Fibroblast of skin of back (primary cell): Measurements from ENCODE around the gene SEMA3C.

Experiments
- DNase-seq: peaks from one replicate; pipeline ENCODE4 v3.0.0-alpha.2; 2013

The SEMA3C gene

DNA sequence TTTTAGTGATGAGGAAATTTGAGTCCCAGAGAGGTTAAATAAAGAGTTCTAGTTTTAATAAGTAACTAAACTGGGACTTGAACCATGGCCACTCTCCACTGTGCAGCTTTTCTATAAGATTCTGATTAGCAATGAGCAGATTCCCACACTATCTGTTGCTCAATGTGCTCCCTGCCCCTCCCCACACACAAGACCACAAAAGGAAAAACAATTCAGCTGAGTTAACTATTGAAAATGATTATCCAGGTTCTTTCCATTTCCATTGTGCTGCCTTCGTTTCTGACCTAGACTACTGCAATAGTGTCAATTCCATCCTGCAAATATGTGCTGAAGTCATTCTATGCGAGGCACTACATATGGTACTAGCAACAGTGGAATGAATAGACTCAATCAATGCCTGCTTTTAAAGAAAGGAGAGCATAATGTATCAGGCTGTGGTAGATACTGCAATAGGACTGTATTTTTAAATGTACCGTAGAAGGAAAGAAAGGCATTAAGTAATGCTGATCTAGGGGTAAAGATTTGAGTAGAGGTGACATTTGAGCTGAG lies 97.0 kb downstream of the SEMA3C start:
- DNase-seq, result no peak

DNA sequence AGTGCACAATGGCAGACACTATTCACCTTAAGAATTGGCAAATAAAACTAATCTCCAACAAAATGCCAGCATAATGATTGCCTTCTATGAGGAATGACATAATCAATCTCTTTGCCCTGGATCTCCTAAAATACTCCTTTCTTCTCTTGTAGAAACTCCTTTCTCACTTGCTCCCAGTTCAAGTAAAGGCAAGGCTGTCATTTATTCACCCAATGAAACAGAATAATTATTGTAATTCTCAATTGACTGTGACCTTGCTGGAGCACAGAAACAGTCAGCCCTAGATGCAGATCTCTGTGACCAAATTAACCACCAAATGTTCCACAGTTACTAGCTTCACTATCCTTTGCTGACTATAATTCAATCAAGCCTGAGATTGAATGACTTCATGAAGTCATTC lies 99.3 kb downstream of the SEMA3C start:
- DNase-seq, result no peak

DNA sequence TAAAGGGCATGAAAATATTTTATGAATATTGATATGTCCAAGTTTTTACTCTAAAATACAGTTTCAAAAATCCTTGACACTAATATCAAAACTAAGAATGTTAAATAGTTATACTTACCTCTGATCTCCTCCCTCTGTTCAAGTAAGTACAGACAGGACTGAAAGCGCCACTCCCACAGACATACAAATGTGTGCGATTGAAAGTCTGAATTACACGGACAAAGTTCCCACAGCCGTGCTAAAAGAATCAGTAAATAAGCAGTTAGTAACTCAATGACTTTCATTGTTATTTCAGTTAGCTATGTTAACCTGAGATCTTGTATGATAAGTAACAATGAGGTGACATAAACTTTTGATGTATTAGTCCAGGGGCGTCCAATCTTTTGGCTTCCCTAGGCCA lies 100.7 kb downstream of the SEMA3C start:
- no peak for DNase-seq

DNA sequence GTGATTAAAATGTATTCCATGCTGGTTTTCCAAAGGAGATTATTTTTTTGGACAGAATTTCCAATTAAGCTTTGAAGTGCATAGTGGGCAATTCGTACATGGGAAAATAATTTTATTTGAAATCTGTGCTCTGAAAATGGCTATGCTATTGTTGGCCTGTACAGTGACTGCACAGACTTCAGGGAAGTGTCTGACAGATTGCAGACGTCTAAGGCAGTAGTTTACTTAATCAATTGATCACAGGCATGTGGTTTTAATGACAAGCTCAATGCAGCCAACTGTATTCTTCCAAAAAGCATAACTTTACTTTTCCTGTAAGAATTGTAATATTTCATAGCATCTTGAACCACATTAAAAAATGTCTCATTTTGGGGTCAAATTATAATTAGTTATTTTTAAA lies 102.0 kb downstream of the SEMA3C start:
- no peak for DNase-seq

DNA sequence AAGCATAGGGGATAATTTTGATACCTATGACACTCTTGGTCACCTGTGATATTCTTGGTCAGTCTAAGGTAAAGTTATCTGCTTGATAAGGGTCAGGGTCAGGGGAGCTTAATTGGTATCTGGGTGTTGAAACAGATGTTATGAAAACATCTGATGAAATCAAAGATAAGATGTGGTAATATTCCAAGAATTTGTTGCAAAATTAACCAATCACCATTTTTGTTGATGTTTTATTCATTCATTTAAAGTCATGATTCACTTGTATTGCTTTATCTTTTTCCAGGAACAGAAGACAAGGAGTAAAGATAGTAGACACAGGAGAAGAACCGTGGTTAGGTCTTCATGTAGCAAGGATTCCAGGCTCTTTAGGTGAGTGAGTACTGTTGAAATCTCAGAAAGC lies 103.1 kb downstream of the SEMA3C start:
- no peak for DNase-seq

GRCh38 chr7:80809545-80809944 lies 109.3 kb downstream of the SEMA3C start:
- DNase-seq, result no peak

GRCh38 chr7:80807166-80807900 lies 111.5 kb downstream of the SEMA3C start:
- peak; percentile 7 for DNase-seq

GRCh38 chr7:80806663-80807062 lies 112.2 kb downstream of the SEMA3C start:
- no peak for DNase-seq

DNA sequence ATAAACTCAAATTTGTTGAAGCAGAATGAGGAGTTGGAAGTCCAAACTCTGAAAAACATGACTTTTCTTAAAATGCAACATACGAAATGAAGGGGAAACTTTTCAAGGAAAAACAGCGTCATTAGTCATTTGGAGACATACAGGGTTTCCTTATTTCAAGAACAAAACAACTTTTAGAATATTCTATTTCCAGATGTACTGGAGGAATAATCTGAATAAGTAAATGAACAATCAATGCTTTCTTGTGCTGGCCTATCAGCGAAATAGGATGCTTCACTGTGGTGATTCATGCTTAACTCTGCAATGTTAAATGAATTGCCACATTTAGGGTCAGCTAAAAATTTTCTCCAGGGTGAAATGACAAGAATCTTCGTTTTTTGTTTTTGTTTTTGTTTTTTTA lies 114.3 kb downstream of the SEMA3C start:
- no peak for DNase-seq

DNA sequence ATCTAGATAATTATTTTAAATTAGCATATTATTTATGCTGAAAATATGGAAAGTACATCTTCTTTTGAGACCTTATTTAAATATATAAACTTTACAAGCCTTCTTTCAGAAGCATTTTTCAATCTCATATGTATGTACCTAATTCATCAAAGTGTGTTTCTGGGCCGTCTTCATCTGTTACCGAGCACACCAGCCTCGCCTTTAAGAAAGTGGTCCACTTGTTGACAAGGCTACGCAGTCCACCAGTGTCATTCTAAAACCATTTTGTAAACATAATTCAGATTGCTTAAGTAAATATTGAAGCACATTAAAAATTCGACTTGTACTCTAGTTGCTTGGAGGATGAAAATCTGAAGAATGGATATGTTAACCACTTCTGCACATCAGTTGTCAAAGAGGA lies 116.3 kb downstream of the SEMA3C start:
- DNase-seq, result no peak

- DNase-seq, result no peak
Measured at GRCh38 chr7:80794631-80795573, 123.9 kb downstream of the SEMA3C start.

DNA sequence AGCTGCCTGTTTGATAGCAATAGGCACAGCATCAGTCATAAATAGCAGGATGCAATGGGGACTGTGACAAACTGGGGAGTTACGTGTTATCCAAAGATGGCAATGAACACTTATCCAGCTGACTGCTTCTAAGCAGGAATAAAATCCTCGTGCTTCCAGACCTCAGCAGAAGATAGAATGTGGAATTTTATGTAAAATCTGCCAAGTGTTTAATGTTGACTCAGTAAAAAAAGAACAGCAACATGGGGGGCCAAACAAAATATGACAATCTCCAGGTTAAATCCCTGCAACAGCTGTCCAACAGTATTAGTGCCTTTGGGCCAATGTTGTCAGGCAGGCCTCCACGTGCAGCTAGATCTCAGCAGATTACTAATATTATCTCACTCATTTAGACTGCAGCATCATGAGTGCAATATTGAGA lies 127.3 kb downstream of the SEMA3C start:
- DNase-seq, result no peak

GRCh38 chr7:80790877-80791276 lies 128.0 kb downstream of the SEMA3C start:
- no peak for DNase-seq

GRCh38 chr7:80787721-80788120 lies 131.1 kb downstream of the SEMA3C start:
- DNase-seq, result no peak

GRCh38 chr7:80785961-80786536 lies 132.8 kb downstream of the SEMA3C start:
- DNase-seq, result peak; percentile 88

DNA sequence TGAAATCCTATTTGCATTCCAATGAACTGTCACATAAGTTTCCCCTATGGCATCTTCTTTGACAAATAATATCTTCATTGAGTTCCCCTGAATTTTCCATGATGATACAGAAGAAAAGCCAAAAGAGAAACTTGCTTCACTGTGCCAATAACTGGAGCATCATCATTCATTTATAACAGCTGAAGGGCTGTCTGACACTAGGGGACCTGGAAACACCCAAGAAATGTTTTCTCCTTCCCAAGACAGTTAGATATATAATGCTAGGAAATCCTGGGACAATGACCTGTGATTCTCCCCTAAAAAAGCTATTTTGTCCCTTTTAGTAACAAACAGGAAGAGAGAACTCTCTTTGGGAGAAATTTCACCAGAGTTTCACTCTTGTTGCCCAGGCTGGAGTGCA lies 133.6 kb downstream of the SEMA3C start:
- DNase-seq, result no peak

DNA sequence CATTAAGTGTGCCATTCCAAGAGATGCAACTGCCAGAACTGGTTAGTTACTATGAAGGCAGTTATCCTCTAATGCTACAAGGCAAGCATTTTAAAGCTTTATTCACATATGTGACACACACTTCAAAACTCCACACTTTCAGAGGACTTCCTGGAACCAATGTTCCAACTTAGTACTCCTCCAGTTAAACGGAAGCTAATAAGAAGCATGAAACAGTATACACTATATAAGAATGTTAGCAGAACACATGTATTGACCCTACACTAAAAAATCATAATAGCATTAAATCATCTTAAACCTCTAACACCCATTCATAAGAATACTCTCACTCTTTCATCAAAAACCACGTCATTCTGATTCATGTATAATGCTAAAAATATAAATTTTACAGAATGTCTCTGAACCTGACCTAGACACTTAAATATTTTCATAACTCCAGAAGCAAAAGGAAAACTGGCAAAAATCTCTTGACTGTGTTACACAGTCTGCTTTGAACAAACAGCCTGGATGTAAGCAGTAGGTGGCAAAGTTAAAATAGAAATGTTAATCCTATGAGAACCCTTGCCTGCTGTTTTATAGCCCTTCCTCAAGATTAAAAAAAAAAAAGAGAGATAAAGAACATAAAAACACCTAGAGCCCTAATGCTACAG lies 135.0 kb downstream of the SEMA3C start:
- peak; percentile 78 for DNase-seq

- no peak for DNase-seq
Measured at GRCh38 chr7:80783186-80783677, 135.6 kb downstream of the SEMA3C start.

GRCh38 chr7:80781561-80781979 lies 137.3 kb downstream of the SEMA3C start:
- peak; percentile 76 for DNase-seq

- DNase-seq, result no peak
Measured at GRCh38 chr7:80781146-80781545, 137.7 kb downstream of the SEMA3C start.

GRCh38 chr7:80779456-80779855 lies 139.4 kb downstream of the SEMA3C start:
- DNase-seq, result no peak

- no peak for DNase-seq
Measured at GRCh38 chr7:80775897-80776296, 143.0 kb downstream of the SEMA3C start.
